ENCODE results near the gene CAPZB. TPM values are rescaled to one million over a fixed set of nuclear protein-coding genes. Genes with fewer than 3 reads are reported as not detected.
"Not testable (repeated sequence)": the region's sequence is repeated elsewhere in the genome, so short reads cannot be mapped to it uniquely, and the experiment has no call there.

Gene CAPZB
- polyA plus RNA-seq, 2 donors = 221 to 272 TPM

- Histone ChIP-seq H3K4me3 (ENCODE audit: low read depth in 1 of 2, low read length in 2 of 2) (no peak overlapping the region), H3K9me3 (ENCODE audit: control insufficient read depth in 2 of 2, insufficient read depth in 1 of 2, low read depth in 1 of 2, low read length in 1 of 2) (no peaks in the 10 kb centered on the region), H3K27ac (ENCODE audit: low read depth in 2 of 2, low read length in 1 of 2) (no peak overlapping the region), H3K27me3 (ENCODE audit: control insufficient read depth in 1 of 2, insufficient read depth in 2 of 2, low read length in 2 of 2) (no peaks in the 10 kb centered on the region), H3K4me1 (ENCODE audit: control insufficient read depth in 2 of 2, insufficient read depth in 2 of 2, low read length in 1 of 2) (peaks cover 0 to 2% of the 10 kb centered on the region in 2 donors), H3K36me3 (ENCODE audit: control insufficient read depth in 2 of 2, insufficient read depth in 2 of 2, low read length in 1 of 2) (no peaks in the 10 kb centered on the region)
- WGBS, 2 donors = 83 to 85% methylated on average over 2 of the region's 2 CpGs
Measured at GRCh38 chr1:19521411-19521810, 36.1 kb upstream of the CAPZB start.

GRCh38 chr1:19517017-19517416, 31.7 kb upstream of the CAPZB start:
- Histone ChIP-seq H3K9me3 (ENCODE audit: control insufficient read depth in 2 of 2, insufficient read depth in 1 of 2, low read depth in 1 of 2, low read length in 1 of 2) (no peaks in the 10 kb centered on the region), H3K4me3 (ENCODE audit: low read depth in 1 of 2, low read length in 2 of 2) (no peak overlapping the region), H3K27me3 (ENCODE audit: control insufficient read depth in 1 of 2, insufficient read depth in 2 of 2, low read length in 2 of 2) (no peaks in the 10 kb centered on the region), H3K36me3 (ENCODE audit: control insufficient read depth in 2 of 2, insufficient read depth in 2 of 2, low read length in 1 of 2) (no peaks in the 10 kb centered on the region), H3K27ac (ENCODE audit: low read depth in 2 of 2, low read length in 1 of 2) (no peak overlapping the region), H3K4me1 (ENCODE audit: control insufficient read depth in 2 of 2, insufficient read depth in 2 of 2, low read length in 1 of 2) (peaks cover 0 to 2% of the 10 kb centered on the region in 2 donors)

- H3K4me1 ChIP-seq (ENCODE audit: control insufficient read depth in 2 of 2, insufficient read depth in 2 of 2, low read length in 1 of 2) = peaks cover 0 to 2% of the 10 kb centered on the region in 2 donors
- H3K27ac ChIP-seq (ENCODE audit: low read depth in 2 of 2, low read length in 1 of 2) = no peak overlapping the region
- 88 to 91% methylated on average over 4 of the region's 4 CpGs for WGBS, 2 donors
- H3K4me3 ChIP-seq (ENCODE audit: low read depth in 1 of 2, low read length in 2 of 2) = no peak overlapping the region
- H3K27me3 ChIP-seq (ENCODE audit: control insufficient read depth in 1 of 2, insufficient read depth in 2 of 2, low read length in 2 of 2) = no peaks in the 10 kb centered on the region
- no peaks in the 10 kb centered on the region for H3K9me3 ChIP-seq (ENCODE audit: control insufficient read depth in 2 of 2, insufficient read depth in 1 of 2, low read depth in 1 of 2, low read length in 1 of 2)
- H3K36me3 ChIP-seq (ENCODE audit: control insufficient read depth in 2 of 2, insufficient read depth in 2 of 2, low read length in 1 of 2) = no peaks in the 10 kb centered on the region
Measured at GRCh38 chr1:19515201-19515600, 29.9 kb upstream of the CAPZB start.

- WGBS, 2 donors = 68 to 70% methylated on average over 7 of the region's 7 CpGs
- H3K27me3 ChIP-seq (ENCODE audit: control insufficient read depth in 1 of 2, insufficient read depth in 2 of 2, low read length in 2 of 2) = no peaks in the 10 kb centered on the region
- no peaks in the 10 kb centered on the region for H3K36me3 ChIP-seq (ENCODE audit: control insufficient read depth in 2 of 2, insufficient read depth in 2 of 2, low read length in 1 of 2)
- H3K4me3 ChIP-seq (ENCODE audit: low read depth in 1 of 2, low read length in 2 of 2) = no peak overlapping the region
- H3K9me3 ChIP-seq (ENCODE audit: control insufficient read depth in 2 of 2, insufficient read depth in 1 of 2, low read depth in 1 of 2, low read length in 1 of 2) = no peaks in the 10 kb centered on the region
- H3K4me1 ChIP-seq (ENCODE audit: control insufficient read depth in 2 of 2, insufficient read depth in 2 of 2, low read length in 1 of 2) = peaks cover 0 to 2% of the 10 kb centered on the region in 2 donors
- H3K27ac ChIP-seq (ENCODE audit: low read depth in 2 of 2, low read length in 1 of 2) = peak overlapping the region; percentile 41 to 65
Measured at GRCh38 chr1:19514391-19514831, 29.1 kb upstream of the CAPZB start.

GRCh38 chr1:19512545-19512944, 27.2 kb upstream of the CAPZB start:
- WGBS, 2 donors = 24 to 41% methylated on average over 2 of the region's 2 CpGs
- Histone ChIP-seq H3K4me3 (ENCODE audit: low read depth in 1 of 2, low read length in 2 of 2) (no peak overlapping the region), H3K27ac (ENCODE audit: low read depth in 2 of 2, low read length in 1 of 2) (no peak overlapping the region)

GRCh38 chr1:19511116-19511515, 25.8 kb upstream of the CAPZB start:
- Histone ChIP-seq H3K27ac (ENCODE audit: low read depth in 2 of 2, low read length in 1 of 2) (no peak overlapping the region), H3K27me3 (ENCODE audit: control insufficient read depth in 1 of 2, insufficient read depth in 2 of 2, low read length in 2 of 2) (no peaks in the 10 kb centered on the region), H3K36me3 (ENCODE audit: control insufficient read depth in 2 of 2, insufficient read depth in 2 of 2, low read length in 1 of 2) (no peaks in the 10 kb centered on the region), H3K4me3 (ENCODE audit: low read depth in 1 of 2, low read length in 2 of 2) (no peak overlapping the region), H3K4me1 (ENCODE audit: control insufficient read depth in 2 of 2, insufficient read depth in 2 of 2, low read length in 1 of 2) (peaks cover 0 to 2% of the 10 kb centered on the region in 2 donors), H3K9me3 (ENCODE audit: control insufficient read depth in 2 of 2, insufficient read depth in 1 of 2, low read depth in 1 of 2, low read length in 1 of 2) (no peaks in the 10 kb centered on the region)

More at GRCh38 chr1:19512545-19512944, 27.2 kb upstream of the CAPZB start:
- Histone ChIP-seq H3K9me3 (ENCODE audit: control insufficient read depth in 2 of 2, insufficient read depth in 1 of 2, low read depth in 1 of 2, low read length in 1 of 2) (no peaks in the 10 kb centered on the region), H3K4me1 (ENCODE audit: control insufficient read depth in 2 of 2, insufficient read depth in 2 of 2, low read length in 1 of 2) (peaks cover 0 to 2% of the 10 kb centered on the region in 2 donors), H3K27me3 (ENCODE audit: control insufficient read depth in 1 of 2, insufficient read depth in 2 of 2, low read length in 2 of 2) (no peaks in the 10 kb centered on the region), H3K36me3 (ENCODE audit: control insufficient read depth in 2 of 2, insufficient read depth in 2 of 2, low read length in 1 of 2) (no peaks in the 10 kb centered on the region)

- H3K9me3 ChIP-seq (ENCODE audit: control insufficient read depth in 2 of 2, insufficient read depth in 1 of 2, low read depth in 1 of 2, low read length in 1 of 2); H3K4me1 ChIP-seq (ENCODE audit: control insufficient read depth in 2 of 2, insufficient read depth in 2 of 2, low read length in 1 of 2); H3K27ac ChIP-seq (ENCODE audit: low read depth in 2 of 2, low read length in 1 of 2); H3K27me3 ChIP-seq (ENCODE audit: control insufficient read depth in 1 of 2, insufficient read depth in 2 of 2, low read length in 2 of 2); H3K36me3 ChIP-seq (ENCODE audit: control insufficient read depth in 2 of 2, insufficient read depth in 2 of 2, low read length in 1 of 2); H3K4me3 ChIP-seq (ENCODE audit: low read depth in 1 of 2, low read length in 2 of 2): not testable (repeated sequence)
- WGBS, 2 donors = 81 to 92% methylated on average over 8 of the region's 8 CpGs
Measured at GRCh38 chr1:19509647-19510046, 24.3 kb upstream of the CAPZB start.

- Histone ChIP-seq H3K4me3 (ENCODE audit: low read depth in 1 of 2, low read length in 2 of 2) (no peak overlapping the region), H3K9me3 (ENCODE audit: control insufficient read depth in 2 of 2, insufficient read depth in 1 of 2, low read depth in 1 of 2, low read length in 1 of 2) (no peaks in the 10 kb centered on the region), H3K27me3 (ENCODE audit: control insufficient read depth in 1 of 2, insufficient read depth in 2 of 2, low read length in 2 of 2) (no peaks in the 10 kb centered on the region), H3K4me1 (ENCODE audit: control insufficient read depth in 2 of 2, insufficient read depth in 2 of 2, low read length in 1 of 2) (peaks cover 0 to 2% of the 10 kb centered on the region in 2 donors), H3K36me3 (ENCODE audit: control insufficient read depth in 2 of 2, insufficient read depth in 2 of 2, low read length in 1 of 2) (no peaks in the 10 kb centered on the region), H3K27ac (ENCODE audit: low read depth in 2 of 2, low read length in 1 of 2) (peak overlapping the region; percentile 23 to 26)
- WGBS, 2 donors = 86 to 92% methylated on average over 5 of the region's 5 CpGs
Measured at GRCh38 chr1:19507516-19507915, 22.2 kb upstream of the CAPZB start.

GRCh38 chr1:19505693-19506457, 20.5 kb upstream of the CAPZB start:
- no peak overlapping the region for H3K4me3 ChIP-seq (ENCODE audit: low read depth in 1 of 2, low read length in 2 of 2)
- H3K4me1 ChIP-seq (ENCODE audit: control insufficient read depth in 2 of 2, insufficient read depth in 2 of 2, low read length in 1 of 2) = peaks cover 0 to 2% of the 10 kb centered on the region in 2 donors
- no peaks in the 10 kb centered on the region for H3K27me3 ChIP-seq (ENCODE audit: control insufficient read depth in 1 of 2, insufficient read depth in 2 of 2, low read length in 2 of 2)
- WGBS, 2 donors = 61 to 71% methylated on average over 11 of the region's 11 CpGs
- peak overlapping the region; percentile 69 to 85 for H3K27ac ChIP-seq (ENCODE audit: low read depth in 2 of 2, low read length in 1 of 2)
- no peaks in the 10 kb centered on the region for H3K36me3 ChIP-seq (ENCODE audit: control insufficient read depth in 2 of 2, insufficient read depth in 2 of 2, low read length in 1 of 2)
- H3K9me3 ChIP-seq (ENCODE audit: control insufficient read depth in 2 of 2, insufficient read depth in 1 of 2, low read depth in 1 of 2, low read length in 1 of 2) = no peaks in the 10 kb centered on the region

Data from esophagus (tissue), 2 donors.